HG03103 (cell line): ENCODE measurements around the gene L3MBTL4.

Experiments used
- ATAC-seq: cut with Tn5 transposase; IDR thresholded peaks from one replicate; pipeline ENCODE4 v1.9.1; 2021; ENCODE audit warnings: low read depth; ENCODE audit not compliant: unreplicated experiment

L3MBTL4 gene

GRCh38 chr18:6257950-6258349 is 156.8 kb downstream of the L3MBTL4 start:
- ATAC-seq, result no peak

DNA sequence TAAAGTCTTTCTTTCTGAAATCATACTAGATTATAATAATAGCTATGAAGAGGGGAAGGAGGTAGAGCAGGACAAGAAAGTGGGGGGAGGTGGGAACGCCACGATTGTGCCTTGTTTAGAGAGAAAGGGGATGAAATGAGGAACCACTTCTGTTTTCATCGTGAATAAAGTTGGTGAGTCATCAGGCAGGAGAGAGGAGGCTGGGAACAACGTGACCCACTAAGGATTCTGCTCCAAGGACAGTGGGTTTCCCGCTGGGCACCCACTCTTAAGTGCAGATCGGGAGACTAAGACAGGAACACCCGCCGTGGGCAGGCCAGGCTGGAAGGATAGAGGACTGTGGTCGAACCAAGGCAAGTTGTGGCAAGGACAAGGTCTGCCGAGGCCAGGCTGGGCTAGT is 158.2 kb downstream of the L3MBTL4 start:
- ATAC-seq, result no peak

- ATAC-seq, result no peak
Observed at GRCh38 chr18:6255886-6256285, 158.8 kb downstream of the L3MBTL4 start.

- no peak for ATAC-seq
Observed at GRCh38 chr18:6255116-6255705, 159.5 kb downstream of the L3MBTL4 start.

DNA sequence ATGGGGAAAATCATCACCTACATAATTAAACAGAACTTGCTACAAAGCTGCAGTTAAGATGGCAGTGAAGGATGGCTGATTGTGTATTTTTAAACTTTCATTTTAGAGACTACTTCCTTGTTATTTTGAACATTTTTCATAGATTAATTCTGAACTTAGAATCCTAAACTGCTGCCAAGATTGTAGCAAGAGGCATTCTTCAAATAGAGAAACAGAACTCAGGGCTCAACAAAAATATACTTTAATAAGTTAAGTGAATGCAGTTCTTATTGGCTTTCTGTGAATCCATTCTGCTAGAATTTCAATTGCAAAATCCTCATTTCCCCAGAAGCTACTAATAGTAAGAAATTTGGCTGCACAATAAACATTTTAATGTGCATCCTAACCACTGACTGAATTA is 160.3 kb downstream of the L3MBTL4 start:
- no peak for ATAC-seq

- ATAC-seq, result no peak
Observed at GRCh38 chr18:6251084-6251483, 163.6 kb downstream of the L3MBTL4 start.

- no peak for ATAC-seq
Observed at GRCh38 chr18:6249788-6250187, 164.9 kb downstream of the L3MBTL4 start.

GRCh38 chr18:6249170-6249569 is 165.5 kb downstream of the L3MBTL4 start:
- no peak for ATAC-seq

DNA sequence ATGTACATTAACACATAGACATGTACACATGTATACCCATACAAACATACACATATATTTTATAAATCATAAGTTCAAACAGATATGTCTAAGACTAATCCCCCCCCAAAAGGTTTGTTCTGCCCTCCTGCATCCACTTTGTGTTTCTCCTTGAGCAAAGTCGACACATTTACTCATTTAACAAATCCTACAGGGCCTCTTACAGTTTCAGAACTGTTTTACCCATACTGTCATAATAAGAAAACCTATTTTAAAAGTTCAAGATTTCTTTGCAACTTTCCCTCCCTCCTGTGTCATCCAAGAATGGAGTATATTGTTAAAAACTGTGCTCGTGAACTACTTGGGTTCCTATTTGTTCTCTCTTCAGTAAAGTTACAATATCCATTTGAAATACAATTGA is 166.7 kb downstream of the L3MBTL4 start:
- ATAC-seq, result no peak

GRCh38 chr18:6242004-6242403 is 172.7 kb downstream of the L3MBTL4 start:
- ATAC-seq, result no peak

DNA sequence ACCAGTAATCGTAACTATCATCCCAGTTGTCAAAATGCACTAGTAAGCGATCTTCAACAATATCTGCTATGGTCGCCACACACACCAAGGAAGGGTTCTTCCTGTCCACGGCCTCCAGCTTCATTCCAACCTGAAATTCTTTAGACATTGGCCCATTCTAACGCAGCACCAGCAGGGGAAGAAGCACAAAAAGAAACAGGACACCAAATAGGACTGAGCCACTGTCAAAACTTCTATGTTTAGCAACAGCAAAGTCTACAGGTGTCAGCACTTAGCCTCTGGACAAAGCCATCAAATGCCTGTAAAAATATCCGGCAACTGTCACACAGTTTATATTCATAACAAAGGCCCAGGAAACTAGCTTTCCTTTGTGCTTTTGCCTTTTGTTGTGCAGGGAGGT is 175.0 kb downstream of the L3MBTL4 start:
- no peak for ATAC-seq

- no peak for ATAC-seq
Observed at GRCh38 chr18:6236258-6236657, 178.5 kb downstream of the L3MBTL4 start.

DNA sequence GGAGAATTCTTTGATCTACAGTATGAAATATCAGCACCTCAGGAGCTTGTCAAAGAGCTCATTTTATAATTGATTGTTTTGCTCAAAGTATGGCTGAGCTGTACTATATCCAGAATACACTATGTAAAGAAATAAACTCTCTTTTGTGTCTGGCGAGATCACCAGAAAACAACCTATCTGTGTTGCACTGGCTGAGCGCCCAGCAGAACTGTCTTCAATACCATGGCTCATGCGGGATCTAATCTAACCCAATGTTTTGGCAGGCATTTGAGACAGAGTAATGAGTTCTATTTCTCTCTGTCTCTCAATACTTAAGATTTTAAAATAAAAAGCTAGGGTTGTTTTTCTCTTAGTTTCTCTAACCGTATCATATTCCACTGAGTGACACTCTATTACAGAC is 192.4 kb downstream of the L3MBTL4 start:
- ATAC-seq, result no peak

GRCh38 chr18:6221602-6222014 is 193.1 kb downstream of the L3MBTL4 start:
- no peak for ATAC-seq

GRCh38 chr18:6220129-6220528 is 194.6 kb downstream of the L3MBTL4 start:
- no peak for ATAC-seq

- ATAC-seq, result no peak
Observed at GRCh38 chr18:6219116-6219717, 195.5 kb downstream of the L3MBTL4 start.

- ATAC-seq, result no peak
Observed at GRCh38 chr18:6215888-6216287, 198.8 kb downstream of the L3MBTL4 start.

- no peak for ATAC-seq
Observed at GRCh38 chr18:6211174-6211504, 203.6 kb downstream of the L3MBTL4 start.

- no peak for ATAC-seq
Observed at GRCh38 chr18:6210349-6211173, 204.2 kb downstream of the L3MBTL4 start.

GRCh38 chr18:6207941-6208340 is 206.8 kb downstream of the L3MBTL4 start:
- ATAC-seq, result no peak

DNA sequence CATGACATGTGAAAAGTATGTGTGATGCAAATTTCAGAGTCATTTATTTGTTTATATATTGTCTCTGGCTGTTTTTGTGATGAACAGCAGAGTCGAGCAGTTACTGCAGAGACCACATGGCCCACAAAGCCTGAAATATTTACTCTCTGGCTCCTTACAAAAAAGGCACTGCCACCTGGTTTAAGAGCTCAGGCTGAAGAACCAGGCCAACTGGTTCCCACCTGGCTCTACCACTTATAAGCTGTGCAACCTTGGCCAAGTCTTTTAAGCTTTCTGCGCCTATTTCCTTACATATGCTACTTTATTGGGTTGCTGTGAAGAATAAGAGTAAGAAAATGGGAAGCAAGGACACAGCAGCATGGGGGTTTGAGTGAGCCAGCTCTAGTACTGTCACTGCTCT is 207.6 kb downstream of the L3MBTL4 start:
- ATAC-seq, result no peak

GRCh38 chr18:6205706-6206105 is 209.0 kb downstream of the L3MBTL4 start:
- ATAC-seq, result no peak
